OCI-LY3 (cell line): ENCODE measurements around the gene C1orf21.

Experiments
- H2AFZ ChIP-seq: fragments of 200-600, 300-600 bp; shearing (Covaris generic); 2 replicates; pipeline ENCODE4 v1.6.0; 2014; ENCODE audit warnings: antibody characterized with exemption, low read depth, low read length
- H3K27ac ChIP-seq: fragments of 200-600, 300-600 bp; sonication (generic); 2 replicates; pipeline ENCODE4 v1.5.1; 2014; ENCODE audit warnings: mild to moderate bottlenecking, low read length, moderate library complexity, mixed read lengths
- H3K27me3 ChIP-seq: fragments of 200-600, 300-600 bp; sonication (generic); 2 replicates; pipeline ENCODE4 v1.6.1; 2014; ENCODE audit warnings: low read depth, low read length, mixed read lengths
- H3K36me3 ChIP-seq: fragments of 200-600, 300-600 bp; sonication (generic); replicated peaks from 2 replicates; pipeline ENCODE3; 2014; ENCODE audit warnings: low read depth, low read length, mixed read lengths
- H3K4me1 ChIP-seq: fragments of 300-600, 200-600 bp; sonication (generic); 2 replicates; pipeline ENCODE4 v1.6.1; 2014; ENCODE audit warnings: low read length, mixed read lengths
- H3K4me2 ChIP-seq: fragments of 200-600, 300-600 bp; sonication (generic); 2 replicates; pipeline ENCODE4 v1.6.1; 2014; ENCODE audit warnings: low read length, mixed read lengths
- H3K4me3 ChIP-seq: fragments of 300-600, 200-600 bp; sonication (generic); 2 replicates; pipeline ENCODE4 v1.5.1; 2014; ENCODE audit warnings: antibody characterized with exemption, mild to moderate bottlenecking, low read length, moderate library complexity
- H3K79me2 ChIP-seq: fragments of 300-600, 200-600 bp; shearing (Covaris generic); 2 replicates; pipeline ENCODE4 v1.6.1; 2014; ENCODE audit warnings: mild to moderate bottlenecking, low read length, mixed read lengths
- H3K9ac ChIP-seq: fragments of 300-600, 200-600 bp; shearing (Covaris generic); 2 replicates; pipeline ENCODE4 v1.6.0; 2014; ENCODE audit warnings: mild to moderate bottlenecking, low read length, moderate library complexity
- H3K9me3 ChIP-seq: fragments of 200-600, 300-600 bp; shearing (Covaris generic); 2 replicates; pipeline ENCODE4 v1.6.1; 2014; ENCODE audit warnings: low read length, mixed read lengths; ENCODE audit not compliant: insufficient read depth
- H4K20me1 ChIP-seq: fragments of 200-600, 300-600 bp; sonication (generic); 2 replicates; pipeline ENCODE4 v1.6.1; 2016; ENCODE audit warnings: low read length, mixed read lengths; ENCODE audit not compliant: insufficient read depth
- CTCF ChIP-seq: fragments of 200-600, 300-600 bp; sonication (generic); IDR thresholded peaks from 2 replicates; pipeline ENCODE4 v1.5.1; 2014; ENCODE audit warnings: antibody characterized with exemption, low read length, low read depth
- EZH2phosphoT487 ChIP-seq: fragments of 200-600 bp; shearing (Covaris generic); IDR thresholded peaks from 2 replicates; pipeline ENCODE4 v1.6.1; 2018; ENCODE audit warnings: antibody characterized with exemption, mixed run types, low read depth

C1orf21 gene

GRCh38 chr1:184487531-184488193 lies 100.8 kb downstream of the C1orf21 start:
- TF ChIP-seq EZH2phosphoT487 = no peak
- TF ChIP-seq CTCF = no peak
- Histone ChIP-seq H3K27me3 (no peaks in the 10 kb centered on the region), H3K27ac (no peak overlapping the region), H3K9me3 (no peaks in the 10 kb centered on the region), H3K9ac (no peak overlapping the region), H2AFZ (no peak overlapping the region), H3K4me2 (peak overlapping the region; percentile 28; the same call in 1 of the 2 replicates), H3K79me2 (peaks cover 5% of the 10 kb centered on the region), H3K4me1 (peaks cover 55% of the 10 kb centered on the region), H4K20me1 (no peaks in the 10 kb centered on the region), H3K4me3 (no peak overlapping the region), H3K36me3 (no peaks in the 10 kb centered on the region)

DNA sequence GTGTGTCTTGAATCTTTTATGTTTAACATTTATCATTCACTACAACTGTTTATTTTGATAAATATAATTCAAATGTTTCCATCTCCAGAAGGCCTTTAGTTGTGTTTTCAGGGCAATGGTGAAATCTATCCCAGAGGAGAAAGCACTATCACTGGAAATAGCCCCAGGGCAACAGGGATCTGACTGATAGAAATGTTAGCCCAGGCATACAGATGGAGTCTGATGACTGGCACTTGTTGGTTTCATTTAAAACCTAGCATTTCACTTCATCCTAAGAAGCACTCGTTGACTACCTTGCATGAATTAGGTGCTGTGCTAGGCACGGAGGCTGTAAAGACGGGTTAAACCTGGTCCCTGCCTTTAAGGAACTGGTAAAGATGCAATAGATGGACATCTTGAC lies 103.1 kb downstream of the C1orf21 start:
- Histone ChIP-seq H3K4me2 (no peak overlapping the region), H3K36me3 (no peaks in the 10 kb centered on the region), H3K4me3 (no peak overlapping the region), H3K27me3 (no peaks in the 10 kb centered on the region), H3K9me3 (no peaks in the 10 kb centered on the region), H2AFZ (no peak overlapping the region), H3K9ac (no peak overlapping the region), H3K27ac (no peak overlapping the region), H3K4me1 (peaks cover 64% of the 10 kb centered on the region), H3K79me2 (peaks cover 5% of the 10 kb centered on the region), H4K20me1 (no peaks in the 10 kb centered on the region)
- TF ChIP-seq CTCF = no peak
- TF ChIP-seq EZH2phosphoT487 = no peak

GRCh38 chr1:184492536-184492935 lies 105.7 kb downstream of the C1orf21 start:
- no peaks in the 10 kb centered on the region for H4K20me1 ChIP-seq
- H3K9ac ChIP-seq = no peak overlapping the region
- no peak for TF ChIP-seq CTCF
- TF ChIP-seq EZH2phosphoT487 = no peak
- no peak overlapping the region for H2AFZ ChIP-seq
- H3K4me3 ChIP-seq = no peak overlapping the region
- no peaks in the 10 kb centered on the region for H3K9me3 ChIP-seq
- H3K4me1 ChIP-seq = peaks cover 53% of the 10 kb centered on the region
- peak overlapping the region; percentile 90 for H3K4me2 ChIP-seq
- peaks cover 5% of the 10 kb centered on the region for H3K79me2 ChIP-seq
- no peaks in the 10 kb centered on the region for H3K27me3 ChIP-seq
- H3K27ac ChIP-seq = no peak overlapping the region; the same call in 1 of the 2 replicates
- no peaks in the 10 kb centered on the region for H3K36me3 ChIP-seq

DNA sequence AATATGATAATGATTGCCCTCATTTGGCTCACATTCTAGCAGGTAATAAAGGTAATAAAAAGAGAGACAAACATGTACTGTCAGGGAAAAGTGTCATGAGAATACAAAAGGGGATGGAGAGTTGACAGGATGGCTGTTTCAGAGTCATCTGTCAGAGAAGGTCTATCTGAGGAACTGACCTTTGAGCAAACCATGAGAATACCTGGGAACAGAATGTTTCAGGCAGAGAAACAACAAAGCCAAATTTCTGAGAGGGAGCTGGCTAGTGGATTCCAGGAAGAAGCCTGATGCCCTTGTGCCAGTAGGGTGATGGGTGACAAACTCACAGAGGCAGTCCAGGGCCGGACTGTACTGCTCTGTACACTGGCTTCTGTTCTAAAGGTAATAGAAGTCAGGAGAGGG lies 107.2 kb downstream of the C1orf21 start:
- Histone ChIP-seq H3K79me2 (peaks cover 5% of the 10 kb centered on the region), H3K4me1 (peaks cover 52% of the 10 kb centered on the region), H4K20me1 (no peaks in the 10 kb centered on the region)

More for the DNA sequence above, 107.2 kb downstream of the C1orf21 start:
- no peaks in the 10 kb centered on the region for H3K27me3 ChIP-seq
- no peak for TF ChIP-seq CTCF
- peak overlapping the region; percentile 93 for H3K4me2 ChIP-seq
- peak overlapping the region; percentile 26; the same call in 1 of the 2 replicates for H3K9ac ChIP-seq
- no peaks in the 10 kb centered on the region for H3K9me3 ChIP-seq
- H3K36me3 ChIP-seq = no peaks in the 10 kb centered on the region
- no peak overlapping the region for H2AFZ ChIP-seq
- H3K4me3 ChIP-seq = 0 out of 2 replicates have a peak overlapping the region, but pooled peaks have one; percentile 46
- no peak overlapping the region for H3K27ac ChIP-seq
